GM12878 (cell line): ENCODE results near the gene MAN2A2. TPM values are rescaled to one million over a fixed set of nuclear protein-coding genes. Genes with fewer than 3 reads are reported as not detected.

Experiments used
- ATAC-seq: fragments of 200-7000 bp; cut with Tn5 transposase; 3 replicates; pipeline ENCODE4 v1.9.1; 2020; ENCODE audit warnings: mild to moderate bottlenecking, moderate library complexity
- BruUV-seq: library from RNA; stranded (reverse); fragments of 400-500 nt; replicated peaks from 2 replicates; lab custom pipeline; 2021; lab: Mats Ljungman, UMichigan
- CTCF ChIA-PET: fragments of 300-600 bp; sonication (Branson Sonifier 250); formaldehyde crosslinking; extraction: SDS; loops from one replicate; lab custom pipeline; 2021; ENCODE audit warnings: inconsistent platforms; lab: Yijun Ruan, JAX
- POLR2A ChIA-PET: fragments of 350-600 bp; formaldehyde crosslinking; extraction: SDS; loops from one replicate; lab custom pipeline; 2021; ENCODE audit warnings: inconsistent platforms; lab: Charles Lee
- RAD21 ChIA-PET: fragments of 300-600 bp; sonication (Branson Sonifier 250); formaldehyde crosslinking; loops from one replicate; lab custom pipeline; 2023; ENCODE audit warnings: antibody characterized with exemption; ENCODE audit not compliant: unreplicated experiment; lab: Charles Lee
- SMC1A ChIA-PET: fragments of 300-600 bp; sonication (Branson Sonifier 250); formaldehyde crosslinking; loops from one replicate; lab custom pipeline; 2023; ENCODE audit not compliant: unreplicated experiment, uncharacterized antibody; lab: Charles Lee
- DNase-seq: peaks from one replicate; pipeline ENCODE4 v3.0.0-alpha.2; 2011; ENCODE audit warnings: low read depth, low spot score
- FAIRE-seq: peaks from 3 replicates; lab custom pipeline; 2011; peaks lifted over from hg19 to GRCh38; lab: Jason Lieb, UNC
- H2AFZ ChIP-seq: 2 replicates; pipeline ENCODE4 v1.6.0; 2011; ENCODE audit warnings: low read depth, low read length, control low read depth; ENCODE audit not compliant: control insufficient read depth
- H3K27ac ChIP-seq: 2 replicates; pipeline ENCODE4 v1.5.1; 2011; ENCODE audit warnings: control low read depth; ENCODE audit not compliant: control insufficient read depth, insufficient read depth
- H3K27me3 ChIP-seq, 2 experiments: replicated peaks in 1 of 2; 2 replicates each; pipeline versions ENCODE4 v1.6.0 to v1.6.1; 2011; ENCODE audit warnings: low read length in 1 of 2; ENCODE audit not compliant: control insufficient read depth in 2 of 2, insufficient read depth in 2 of 2
- H3K36me3 ChIP-seq, 2 experiments: 2 replicates each; pipeline ENCODE4 v1.5.1; 2011; ENCODE audit warnings: low read length in 1 of 2; ENCODE audit not compliant: control insufficient read depth in 2 of 2, insufficient read depth in 2 of 2
- H3K4me1 ChIP-seq: 2 replicates; pipeline ENCODE4 v1.6.1; 2011; ENCODE audit warnings: mild to moderate bottlenecking, low read length, moderate library complexity, mixed read lengths; ENCODE audit not compliant: control insufficient read depth, insufficient read depth
- H3K4me2 ChIP-seq: 2 replicates; pipeline ENCODE4 v1.6.0; 2011; ENCODE audit warnings: control low read depth; ENCODE audit not compliant: control insufficient read depth, insufficient read depth
- H3K4me3 ChIP-seq: fragments of 200-600 bp; sonication (generic); 2 replicates; pipeline ENCODE4 v1.5.1; 2016
- H3K79me2 ChIP-seq: 2 replicates; pipeline ENCODE4 v1.6.0; 2011; ENCODE audit warnings: low read length; ENCODE audit not compliant: control insufficient read depth, insufficient read depth
- H3K9ac ChIP-seq: 2 replicates; pipeline ENCODE4 v1.8.0; 2011; ENCODE audit warnings: low read length, control low read depth, mixed read lengths; ENCODE audit not compliant: control insufficient read depth, insufficient read depth
- H3K9me3 ChIP-seq: replicated peaks from 3 replicates; pipeline ENCODE4 v1.5.1; 2011; ENCODE audit warnings: mild to moderate bottlenecking, low read length; ENCODE audit not compliant: control insufficient read depth, insufficient read depth
- H4K20me1 ChIP-seq: 2 replicates; pipeline ENCODE4 v1.6.0; 2011; ENCODE audit not compliant: control insufficient read depth, insufficient read depth
- BACH1 ChIP-seq: fragments of 450-650 bp; IDR thresholded peaks from 2 replicates; pipeline ENCODE4 v1.6.1; 2017; ENCODE audit warnings: mild to moderate bottlenecking, borderline replicate concordance
- GATAD2B ChIP-seq: fragments of 450-650 bp; conservative IDR thresholded peaks from 2 replicates; pipeline ENCODE4 v1.6.1; 2017; ENCODE audit warnings: low read depth, mild to moderate bottlenecking, moderate library complexity
- JUND ChIP-seq: IDR thresholded peaks from 2 replicates; pipeline ENCODE4 v1.6.1; 2012; ENCODE audit warnings: low read depth, mild to moderate bottlenecking, low read length, improper control_type of control experiment, moderate library complexity
- NFXL1 ChIP-seq: fragments of 450-650 bp; IDR thresholded peaks from 2 replicates; pipeline ENCODE4 v1.6.1; 2017; ENCODE audit warnings: antibody characterized with exemption, mild to moderate bottlenecking, borderline replicate concordance
- POLR2A ChIP-seq: IDR thresholded peaks from 2 replicates; pipeline ENCODE4 v1.6.1; 2011; ENCODE audit warnings: low read depth, mild to moderate bottlenecking, low read length
- SIX5 ChIP-seq: IDR thresholded peaks from 2 replicates; pipeline ENCODE4 v1.6.1; 2011; ENCODE audit warnings: mild to moderate bottlenecking, low read depth, low read length, moderate library complexity; ENCODE audit not compliant: severe bottlenecking
- SRF ChIP-seq, 2 experiments: IDR thresholded peaks; 2 replicates each; pipeline ENCODE4 v1.6.1; 2011; ENCODE audit warnings: low read depth in 2 of 2, low read length in 2 of 2, mild to moderate bottlenecking in 1 of 2, moderate library complexity in 1 of 2
- STAT3 ChIP-seq: IDR thresholded peaks from 2 replicates; pipeline ENCODE4 v1.6.1; 2011; ENCODE audit warnings: low read depth, low read length, improper control_type of control experiment
- WRNIP1 ChIP-seq: IDR thresholded peaks from 2 replicates; pipeline ENCODE4 v1.6.1; 2011; ENCODE audit warnings: low read depth, low read length, improper control_type of control experiment, borderline replicate concordance
- YBX1 ChIP-seq: fragments of 450-650 bp; IDR thresholded peaks from 2 replicates; pipeline ENCODE4 v1.6.1; 2016; ENCODE audit warnings: antibody characterized with exemption
- ZNF24 ChIP-seq: fragments of 450-650 bp; IDR thresholded peaks from 2 replicates; pipeline ENCODE4 v1.6.1; 2017; ENCODE audit warnings: antibody characterized with exemption, mild to moderate bottlenecking
- WGBS: methylation state at CpG from one replicate; pipeline ENCODE4 v1.1.6; 2016; ENCODE audit warnings: low lambda C conversion rate; ENCODE audit not compliant: insufficient replicate concordance, insufficient coverage; ENCODE audit errors: missing lambda C conversion rate; 5-methylcytosine and 5-hydroxymethylcytosine counted together
- in situ Hi-C: fragments of 300-500 bp; cut with MboI; formaldehyde crosslinking; loops from 9 replicates; pipeline ENCODE4 v1.14.3; 2018; ENCODE audit warnings: mixed read lengths
- intact Hi-C: fragments of 100-400 bp; cut with micrococcal nuclease; formaldehyde crosslinking; loops from one replicate; pipeline ENCODE4 v1.14.2; 2022; ENCODE audit not compliant: unreplicated experiment
- polyA plus RNA-seq, 11 experiments: library from polyadenylated mRNA; depleted of rRNA in 4 of 11; unstranded in 6 of 11; stranded (reverse) in 5 of 11; fragments of >200 nt; fragmentation: Nextera tagmentation in 4 of 11; fragmentation: Illumina TruSeq in 1 of 11; extraction: Ambion mirVana in 4 of 11; extraction: Trizol in 1 of 11; gene quantifications; 1 replicate in 1 of 11; 2 replicates in 10 of 11; pipeline versions ENCODE4 v1.2.1 to v1.2.3, GENCODE V29; 2011 to 2016; ENCODE audit warnings: inconsistent platforms in 2 of 11, missing spikeins in 2 of 11, low read depth in 1 of 11
- total RNA-seq, 4 experiments: library from RNA; depleted of rRNA in 3 of 4; stranded (reverse); fragments of >200 nt in 3 of 4; fragmentation: Illumina TruSeq in 1 of 4; extraction: Trizol in 1 of 4; gene quantifications; 2 replicates each; pipeline versions ENCODE4 v1.2.1 to v1.2.3, GENCODE V29; 2013 to 2021

The MAN2A2 gene
- total and polyA plus RNA-seq, 10 of the 15 experiments (the other 5 are each of a cell fraction or from before 2014, with no cell fraction given): 4.2 to 79.4 (median 23.2) TPM

DNA sequence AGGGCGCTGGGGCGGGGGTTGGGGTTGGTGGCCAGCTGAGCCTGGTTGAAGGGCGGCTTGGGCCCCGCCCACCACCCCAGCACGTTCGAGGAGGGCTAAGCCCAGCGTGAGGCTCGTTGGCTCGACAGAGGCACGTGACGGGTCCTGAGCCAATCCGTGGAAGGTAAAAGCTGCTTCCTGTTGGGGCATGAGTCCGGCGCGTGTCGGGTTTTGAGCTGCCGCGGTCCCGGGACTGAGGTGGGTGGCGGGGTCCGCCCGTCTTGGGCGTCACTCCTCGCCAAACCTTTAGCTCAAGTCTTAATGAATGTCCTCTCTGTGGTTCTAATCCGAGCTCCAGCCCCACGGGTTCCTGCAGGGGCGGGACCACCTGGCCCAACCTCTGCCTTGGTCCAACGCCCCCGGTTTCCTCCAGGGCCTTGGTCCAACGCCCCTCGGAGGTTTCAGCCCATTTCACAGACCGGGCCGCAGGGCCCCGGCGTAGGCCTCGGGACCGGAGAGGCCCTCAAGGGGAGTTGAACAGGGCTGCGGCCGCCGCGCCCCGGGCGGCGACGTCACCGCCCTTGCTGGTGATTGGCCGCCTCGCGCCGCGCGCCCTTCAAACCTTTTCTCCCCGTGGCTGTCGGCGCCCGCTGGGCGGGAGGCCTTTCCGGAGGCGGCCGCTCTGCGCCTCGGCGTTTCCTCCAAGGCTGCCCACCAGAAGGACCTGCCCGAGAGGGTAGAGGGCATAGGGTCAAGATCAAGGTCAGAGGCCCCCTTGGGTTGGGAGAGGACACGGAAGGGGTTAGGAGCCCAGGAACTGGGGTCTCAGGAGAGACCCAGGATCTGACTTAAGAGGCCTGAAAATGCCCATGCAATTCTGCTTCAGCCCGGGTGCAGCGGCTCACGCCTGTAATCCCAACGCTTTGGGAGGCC lies 51.9 kb downstream of the MAN2A2 start, which contains the start of gene RCCD1 (continued):
- TF ChIP-seq JUND: no peak
- TF ChIP-seq SRF (IDR thresholded peaks at IDR 0.05; ENCODE audit: low read depth in 2 of 2, low read length in 2 of 2): 0 out of 4 replicates have a peak, but pooled peaks of 1 of the 2 experiments have one; percentile 10
- no peak for TF ChIP-seq STAT3
- no peak for TF ChIP-seq NFXL1
- TF ChIP-seq BACH1: peak; percentile 37; the same call in 1 of the 2 replicates
- TF ChIP-seq WRNIP1: no peak
- TF ChIP-seq YBX1: no peak
- peak; percentile 95 for TF ChIP-seq GATAD2B

DNA sequence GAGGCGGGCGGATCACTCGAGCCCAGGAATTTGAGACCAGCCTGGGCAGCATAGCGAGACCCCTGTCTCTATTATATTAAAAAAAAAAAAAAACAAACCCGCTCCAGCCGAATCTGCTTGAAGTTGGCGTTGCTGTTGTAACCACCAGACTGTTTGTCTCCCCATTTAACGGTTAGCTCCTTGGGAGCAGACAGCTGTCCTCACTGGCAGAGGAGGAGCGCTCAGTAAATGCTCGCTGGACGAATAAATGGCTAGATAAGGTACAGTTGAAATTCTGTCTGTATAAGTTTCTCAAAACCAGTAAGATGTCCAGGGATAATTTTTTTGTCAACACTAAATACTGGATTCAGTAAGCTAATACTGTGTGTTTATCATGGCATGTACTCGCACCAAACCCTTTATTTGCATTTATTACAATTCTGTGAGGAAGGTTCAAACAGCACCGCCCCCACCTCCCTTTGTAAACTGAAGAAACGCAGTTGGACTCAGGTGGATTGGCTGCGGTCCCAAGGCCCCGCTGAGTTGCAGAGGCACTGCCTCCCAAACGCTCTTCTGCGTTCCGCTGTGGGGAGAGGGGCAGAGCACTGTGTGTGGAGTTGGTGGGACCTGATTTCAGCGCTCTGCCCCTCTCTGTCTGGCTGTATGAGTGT lies 52.6 kb downstream of the MAN2A2 start:
- Histone ChIP-seq H3K4me1 (peaks cover 3% of the 10 kb centered on the region; the same call in 1 of the 2 replicates), H3K4me3 (peak overlapping the region; percentile 87), H3K27me3 (no peaks in the 10 kb centered on the region), H3K9me3 (no peaks in the 10 kb centered on the region), H3K4me2 (peak overlapping the region; percentile 78), H3K36me3 (peaks cover 17 to 20% of the 10 kb centered on the region in 2 experiments), H2AFZ (no peak overlapping the region), H3K79me2 (peaks cover 24% of the 10 kb centered on the region), H3K9ac (peak overlapping the region; percentile 98), H4K20me1 (no peaks in the 10 kb centered on the region), H3K27ac (peak overlapping the region; percentile 98)
- ChIA-PET POLR2A (interaction anchor here (0.6 to 3.6 kb wide), 3 partner anchors 17 to 42 kb away, joined by 5 to 26 read pairs (median 5); no protein-coding TSS in a partner anchor), RAD21 (interaction anchor here (0.8 to 4.5 kb wide), 6 partner anchors 16 to 94 kb away, joined by 3 to 24 read pairs (median 3); partner anchors contain the start of genes HDDC3 and UNC45A), CTCF (interaction anchor here (0.5 to 6.4 kb wide), 21 partner anchors 11 to 320 kb away, joined by 3 to 74 read pairs (median 5); partner anchors contain the start of genes HDDC3, PRC1 and UNC45A), SMC1A (interaction anchor here (1.0 to 4.1 kb wide), 6 partner anchors 16 to 77 kb away, joined by 3 to 18 read pairs (median 8); partner anchors contain the start of genes HDDC3 and UNC45A)
- BruUV-seq: no TSS peak
- ATAC-seq: no peak
- DNase-seq: no peak
- TF ChIP-seq SIX5 (no peak), POLR2A (peak; percentile 36; the same call in 1 of the 2 replicates), ZNF24 (no peak)
- intact Hi-C loops: loop anchor here (1.0 to 5.0 kb wide), 4 partner anchors 37 to 316 kb away; partner anchors contain the start of genes PRC1 and VPS33B
- FAIRE-seq: no peak
- in situ Hi-C loops: loop anchor here (25.0 kb wide), 1 partner anchor 1368 kb away; the partner anchor contains the start of gene TICRR
- WGBS: 18% methylated on average over 20 of the region's 20 CpGs
